GM19324 (cell line): Measurements from ENCODE around the gene ATP5ME.
"Not testable (repeated sequence)": the region's sequence is repeated elsewhere in the genome, so short reads cannot be mapped to it uniquely, and the experiment has no call there.

Experiments
- ATAC-seq: cut with Tn5 transposase; IDR thresholded peaks from one replicate; pipeline ENCODE4 v1.9.1; 2021; ENCODE audit warnings: mild to moderate bottlenecking, moderate library complexity; ENCODE audit not compliant: unreplicated experiment, low FRiP score

The ATP5ME gene

GRCh38 chr4:657834-658667, 16.0 kb downstream of the ATP5ME start:
- ATAC-seq = no peak

DNA sequence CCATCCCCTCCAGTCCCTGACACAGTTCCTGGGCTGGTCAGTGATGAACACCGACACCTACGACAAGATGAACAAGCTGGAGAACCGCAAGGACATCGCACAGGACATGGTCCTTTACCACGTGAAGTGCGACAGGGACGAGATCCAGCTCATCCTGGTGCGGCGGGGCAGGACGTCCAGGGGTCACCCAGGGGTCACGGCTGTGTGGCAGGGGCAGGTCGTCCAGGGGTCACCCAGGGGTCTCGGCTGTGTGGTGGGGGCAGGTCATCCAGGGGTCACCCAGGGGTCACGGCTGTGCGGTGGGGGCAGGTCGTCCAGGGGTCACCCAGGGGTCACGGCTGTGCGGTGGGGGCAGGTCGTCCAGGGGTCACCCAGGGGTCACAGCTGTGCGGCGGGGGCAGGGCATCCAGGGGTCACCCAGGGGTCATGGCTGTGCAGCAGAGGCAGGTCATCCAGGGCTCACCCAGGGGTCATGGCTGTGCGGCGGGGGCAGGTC, 16.7 kb downstream of the ATP5ME start:
- ATAC-seq = no peak

- no peak for ATAC-seq
Measured at GRCh38 chr4:656436-657337, 17.4 kb downstream of the ATP5ME start.

DNA sequence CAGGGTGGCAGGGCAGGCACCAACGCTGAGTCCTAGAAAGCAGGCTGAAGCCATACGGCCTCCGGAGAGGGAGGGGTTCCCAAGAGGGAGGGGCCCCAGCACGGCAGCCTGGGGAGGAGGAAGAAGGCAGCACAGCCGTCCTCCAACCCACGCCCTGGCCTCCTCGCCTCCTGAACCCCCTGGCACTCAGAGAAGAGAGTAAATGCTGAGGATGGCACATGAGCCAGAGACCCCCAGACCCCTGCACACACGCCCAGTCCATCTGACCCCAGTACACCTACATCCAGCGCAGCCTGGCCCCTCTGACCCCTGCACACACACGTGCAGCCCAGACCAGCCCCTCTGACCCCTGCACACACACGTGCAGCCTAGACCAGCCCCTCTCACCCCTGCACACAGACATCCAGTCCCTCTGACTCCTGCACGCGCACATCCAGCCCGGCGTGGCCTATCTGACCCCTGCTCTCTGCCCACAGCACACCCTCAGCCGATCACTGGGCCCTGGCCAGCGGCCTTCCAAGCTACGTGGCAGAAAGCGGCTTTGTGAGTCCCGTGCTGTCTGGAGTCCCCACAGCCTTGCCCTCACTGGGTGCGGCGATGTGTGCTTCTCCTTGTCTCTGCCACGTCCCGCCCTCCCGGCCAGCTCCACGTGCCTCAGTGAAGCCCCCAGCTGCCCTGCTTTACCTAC, 18.5 kb downstream of the ATP5ME start:
- no peak for ATAC-seq

DNA sequence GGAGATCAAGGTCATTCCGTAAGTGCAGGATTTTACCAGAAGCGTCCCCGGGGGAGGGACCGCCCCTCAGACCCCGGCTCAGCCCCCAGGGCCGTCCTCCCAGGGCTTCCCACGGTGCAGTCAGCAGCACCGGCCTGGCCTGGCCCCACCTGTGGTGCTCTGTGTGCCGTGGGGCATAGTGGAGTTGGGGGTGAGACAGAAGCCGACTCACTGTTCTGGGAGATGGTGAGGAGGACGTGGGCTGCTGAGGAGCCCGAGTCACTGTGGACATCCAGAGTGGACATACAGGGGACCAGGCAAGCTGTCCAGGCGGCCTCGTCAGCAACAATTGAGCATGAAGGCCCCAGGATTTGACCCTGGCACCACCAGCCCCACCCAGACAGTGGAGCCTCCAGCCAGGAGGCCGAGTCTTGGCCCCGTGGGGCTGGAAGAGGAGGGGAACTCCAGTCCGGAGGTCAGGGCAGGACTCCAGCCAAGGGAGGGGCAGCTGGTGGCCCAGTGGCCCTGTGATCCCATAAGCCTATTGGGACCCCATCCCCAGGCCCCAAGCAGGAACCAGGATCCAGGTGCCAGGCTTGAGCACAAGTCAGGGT, 19.1 kb downstream of the ATP5ME start:
- no peak for ATAC-seq

DNA sequence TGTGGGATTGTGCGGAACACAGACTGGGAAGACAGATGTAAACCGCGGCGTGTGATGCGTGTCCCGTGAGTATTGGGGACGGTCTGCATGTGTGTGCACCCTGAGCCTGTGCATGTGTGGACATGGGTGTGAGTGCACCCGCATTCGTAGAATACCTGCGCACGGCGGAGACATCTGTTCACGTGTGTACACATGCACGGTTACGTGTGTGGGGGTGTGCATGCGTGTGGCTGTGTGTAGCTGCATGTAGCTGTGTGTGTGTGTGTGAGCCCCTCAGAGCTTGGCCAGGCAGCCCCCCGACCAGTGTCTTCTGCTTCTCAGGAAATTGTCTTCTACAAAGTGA, 19.6 kb downstream of the ATP5ME start:
- no peak for ATAC-seq

DNA sequence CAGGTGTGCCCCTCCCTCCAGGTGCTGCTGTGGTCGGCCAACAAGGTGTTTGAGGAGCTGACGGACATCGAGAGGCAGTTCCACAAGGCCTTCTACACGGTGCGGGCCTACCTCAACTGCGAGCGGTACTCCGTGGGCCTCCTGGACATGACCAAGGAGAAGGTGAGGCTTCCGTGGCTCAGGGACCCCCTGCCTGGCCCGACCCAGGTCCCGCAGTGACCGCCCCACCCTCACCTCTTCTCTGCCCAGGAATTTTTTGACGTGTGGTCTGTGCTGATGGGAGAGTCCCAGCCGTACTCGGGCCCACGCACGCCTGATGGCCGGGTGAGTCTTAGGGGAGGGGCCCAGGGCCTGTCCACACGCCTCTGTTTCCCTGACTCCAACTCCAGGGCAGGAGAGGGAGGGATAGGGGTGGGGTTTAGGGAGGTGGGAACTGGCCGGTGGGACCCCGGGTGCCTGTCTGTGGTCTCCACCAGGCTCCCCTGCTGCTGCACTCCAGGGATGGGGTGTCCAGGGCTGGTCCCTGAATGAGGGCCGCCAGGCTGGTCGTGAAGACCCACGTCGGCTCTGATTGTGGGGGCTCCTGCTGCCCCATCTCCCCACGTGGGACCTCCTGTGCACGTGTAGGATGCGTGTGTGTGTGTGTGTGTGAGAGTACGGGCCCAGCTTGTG, 20.1 kb downstream of the ATP5ME start:
- no peak for ATAC-seq

DNA sequence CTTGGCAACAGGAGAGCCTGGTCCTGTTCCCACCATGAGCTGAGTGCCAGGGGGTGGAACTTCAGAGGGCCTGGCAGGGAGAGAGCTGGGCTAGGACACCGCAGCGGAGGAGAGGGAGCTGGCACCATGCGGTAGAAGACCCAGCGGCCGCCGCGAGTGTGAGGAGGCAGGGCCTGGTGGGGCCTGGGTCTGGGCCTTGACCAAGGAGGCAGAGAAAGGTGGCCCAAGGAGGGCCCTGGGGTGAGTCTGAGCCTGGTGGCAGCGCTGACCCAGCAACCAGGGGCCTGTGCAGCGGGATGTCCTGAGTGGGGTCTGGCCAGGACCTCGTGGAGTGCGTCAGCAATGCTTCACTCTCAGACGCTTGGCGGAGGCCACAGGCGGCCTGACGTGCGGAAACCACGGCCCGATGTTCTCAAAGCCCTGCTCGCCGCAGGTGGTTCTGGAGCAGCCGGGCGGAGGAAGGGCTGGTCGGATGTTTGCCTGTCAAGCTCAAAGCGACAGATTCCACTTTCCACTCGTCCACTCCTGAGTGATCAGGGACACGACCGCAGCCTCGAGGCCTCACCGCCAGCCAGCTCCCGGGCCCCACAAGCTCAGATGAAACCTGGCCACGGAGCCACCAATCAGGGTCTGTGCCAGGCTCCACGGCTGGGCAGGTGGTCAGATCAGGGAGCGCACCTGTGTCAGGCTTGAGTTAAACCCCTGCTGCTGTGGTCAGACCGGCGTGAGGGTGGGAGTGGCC, 20.8 kb downstream of the ATP5ME start:
- ATAC-seq = no peak

DNA sequence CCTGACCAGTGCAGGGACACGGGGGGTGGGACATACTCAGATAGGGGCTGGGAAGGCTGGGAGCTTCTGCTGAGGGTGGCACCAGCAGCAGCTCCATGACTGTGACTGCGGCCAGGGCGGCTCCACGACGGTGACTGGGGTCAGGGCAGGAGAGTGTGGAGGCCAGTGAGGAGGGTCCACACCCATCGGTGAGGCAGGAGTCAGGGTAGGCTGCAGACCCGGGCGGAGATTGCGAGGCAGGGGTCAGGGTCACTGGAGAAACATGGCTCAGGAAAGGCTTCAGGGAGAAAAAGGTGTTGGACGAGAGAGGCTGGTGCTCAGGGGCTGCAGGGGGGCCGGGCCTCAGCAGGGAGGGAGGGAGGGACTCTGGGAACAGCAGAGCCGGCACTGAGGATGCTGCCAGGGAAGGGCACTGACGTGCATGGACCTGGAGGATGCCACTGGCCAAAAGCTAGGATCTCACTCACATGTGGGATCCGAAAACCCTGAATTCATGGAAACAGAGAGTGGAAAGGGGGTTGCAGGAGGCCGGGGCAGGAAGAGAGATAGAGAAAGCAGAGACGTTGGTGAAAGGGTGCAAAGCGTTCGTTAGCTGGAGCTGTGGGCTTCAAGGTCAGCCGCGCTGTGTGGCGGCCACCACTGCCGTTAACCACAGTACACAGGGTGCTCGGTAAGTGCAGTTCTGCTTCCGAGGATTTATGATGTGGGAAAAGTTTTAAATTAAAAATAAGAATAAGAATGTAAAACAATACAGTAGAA, 22.0 kb downstream of the ATP5ME start:
- no peak for ATAC-seq

DNA sequence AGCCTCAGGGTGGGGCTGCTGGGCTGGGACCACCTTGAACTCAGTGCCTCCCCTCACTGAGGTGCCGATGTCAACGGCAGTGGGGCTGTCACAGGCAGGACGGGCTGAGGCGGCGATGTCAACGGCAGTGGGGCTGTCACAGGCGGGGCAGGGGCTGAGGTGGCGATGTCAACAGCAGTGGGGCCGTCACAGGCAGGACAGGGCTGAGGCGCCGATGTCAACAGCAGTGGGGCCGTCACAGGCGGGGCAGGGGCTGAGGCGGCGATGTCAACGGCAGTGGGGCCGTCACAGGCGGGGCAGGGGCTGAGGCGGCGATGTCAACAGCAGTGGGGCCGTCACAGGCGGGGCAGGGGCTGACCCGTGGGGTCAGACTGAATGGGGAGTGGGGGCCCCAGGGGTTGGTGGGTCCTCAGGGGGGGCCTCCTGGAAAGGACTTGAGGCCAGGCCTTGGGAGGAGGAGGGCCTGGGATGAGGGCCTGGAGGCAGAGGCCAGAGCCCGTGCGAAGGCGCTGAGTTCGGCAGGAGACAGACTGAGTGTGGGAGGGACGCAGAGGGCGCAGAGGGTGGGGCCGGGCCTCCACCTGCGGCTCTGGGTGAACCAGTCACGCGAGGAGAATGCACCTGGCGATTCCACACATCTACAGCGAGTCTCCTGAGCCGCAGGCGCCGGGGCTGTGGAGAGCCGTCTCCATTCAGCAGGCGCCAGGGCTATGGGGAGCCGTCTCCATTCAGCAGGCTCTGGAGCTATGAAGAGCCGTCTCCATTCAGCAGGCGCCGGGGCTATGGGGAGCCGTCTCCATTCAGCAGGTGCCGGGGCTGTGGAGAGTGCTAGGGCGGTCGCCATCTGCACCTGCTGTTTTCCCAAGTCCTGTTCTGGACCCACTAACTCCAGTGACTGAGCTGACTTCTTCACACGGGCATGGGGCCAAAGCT, 22.9 kb downstream of the ATP5ME start:
- ATAC-seq = no peak

- no peak for ATAC-seq
Measured at GRCh38 chr4:650461-650860, 23.6 kb downstream of the ATP5ME start.

GRCh38 chr4:649751-650310, 24.2 kb downstream of the ATP5ME start:
- no peak for ATAC-seq

DNA sequence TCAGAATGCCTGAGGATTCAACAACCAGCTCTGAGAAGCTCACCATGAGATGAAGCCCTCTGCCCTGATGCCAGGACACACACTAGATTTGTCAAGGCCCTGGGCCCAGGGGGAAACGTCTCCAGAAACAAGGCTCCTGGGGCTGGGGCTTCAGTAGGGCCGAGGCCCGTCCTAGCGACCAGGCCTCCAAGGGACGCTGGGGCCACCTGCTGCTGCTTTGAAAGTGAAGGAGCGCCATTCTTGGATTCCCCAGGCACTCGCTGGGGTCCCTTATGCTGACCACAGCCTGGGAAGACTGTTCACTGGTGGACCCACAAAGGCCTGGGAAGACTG, 24.8 kb downstream of the ATP5ME start:
- no peak for ATAC-seq

DNA sequence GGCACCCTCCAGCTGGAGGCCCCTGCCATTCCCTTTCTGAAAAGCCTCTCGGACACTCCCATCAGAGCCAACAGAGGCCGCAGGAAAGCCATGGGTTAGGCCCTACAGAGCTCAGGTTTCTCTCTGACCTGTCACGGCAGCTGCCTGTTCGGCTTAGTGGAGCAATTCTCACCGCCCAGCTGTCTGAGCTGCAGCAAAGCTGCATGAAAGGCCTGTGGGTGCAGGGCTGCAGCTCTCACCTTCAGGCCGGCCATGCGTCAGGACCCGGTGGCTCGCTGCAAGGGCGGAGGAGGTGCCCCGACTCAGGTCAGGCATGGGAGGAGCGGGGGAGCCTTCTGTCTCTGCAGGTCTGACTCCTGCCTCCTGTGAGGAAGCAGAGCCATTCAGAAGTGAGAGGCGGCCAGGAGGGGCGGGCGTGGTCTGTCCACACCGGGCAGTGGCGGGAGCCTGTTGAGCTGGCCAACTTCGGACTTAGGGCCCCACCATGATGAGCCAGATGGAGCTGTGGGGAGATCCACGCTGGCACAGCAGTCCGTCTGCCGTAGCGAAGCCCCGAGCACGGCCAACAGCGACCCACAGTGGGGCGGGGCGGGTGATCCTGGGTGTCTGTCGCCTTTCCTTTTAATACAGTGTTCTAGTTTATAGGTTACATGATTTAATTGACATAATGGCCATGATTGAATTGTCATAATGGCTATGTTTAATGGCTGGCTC, 25.3 kb downstream of the ATP5ME start:
- no peak for ATAC-seq

DNA sequence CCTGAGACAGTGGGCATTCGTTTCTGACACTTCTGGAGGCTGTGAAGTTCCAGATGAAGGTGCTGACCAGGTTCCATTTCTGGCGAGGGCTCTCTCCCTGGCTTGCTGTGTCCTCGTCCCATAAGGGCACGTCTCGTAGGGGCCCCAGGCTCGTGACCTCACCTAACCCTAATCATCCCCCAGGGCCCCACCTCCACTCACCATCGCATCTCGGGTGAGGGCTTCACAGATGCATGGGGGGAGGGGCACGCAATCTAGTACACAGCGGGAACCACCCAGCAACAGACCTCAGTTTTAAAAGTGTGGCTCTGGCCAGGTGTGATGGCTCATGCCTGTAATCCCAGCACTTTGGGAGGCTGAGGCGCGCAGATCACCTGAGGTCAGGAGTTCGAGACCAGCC, 26.6 kb downstream of the ATP5ME start:
- ATAC-seq = no peak

DNA sequence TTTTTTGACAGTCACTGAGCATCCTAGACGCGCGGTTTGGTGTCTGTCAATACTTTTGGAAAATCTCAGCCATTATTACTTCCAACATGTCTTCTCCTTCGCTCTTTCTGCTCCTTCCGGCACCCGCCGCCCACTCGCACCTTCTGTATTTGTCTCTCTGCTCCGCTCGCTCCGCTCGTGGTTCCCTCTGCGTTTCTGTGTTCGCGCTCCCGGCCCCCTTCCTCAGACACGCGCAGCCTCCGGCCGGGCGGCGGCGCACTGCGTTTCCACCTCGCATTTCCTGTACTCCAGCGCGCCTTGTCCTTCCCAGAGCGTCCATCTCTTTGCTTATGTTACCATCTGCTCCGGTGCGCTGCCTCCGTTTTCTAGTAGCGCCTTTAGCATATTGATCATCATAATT, 27.6 kb downstream of the ATP5ME start:
- ATAC-seq = no peak

- not testable (repeated sequence) for ATAC-seq
Measured at GRCh38 chr4:642366-642765, 31.7 kb downstream of the ATP5ME start.
